ENCODE measurements around the gene MCM10.

The MCM10 gene

GRCh38 chr10:13219685-13220670 is 58.6 kb downstream of the MCM10 start:
- Histone ChIP-seq H3K27ac (ENCODE audit: low read length) (no peak overlapping the region), H3K9ac (ENCODE audit: low read length in 2 of 2) (no peak overlapping the region), H3K36me3 (ENCODE audit: control insufficient read depth in 2 of 2, insufficient read depth in 2 of 2, low read length in 2 of 2) (no peaks in the 10 kb centered on the region), H3K27me3 (ENCODE audit: control insufficient read depth in 1 of 2, insufficient read depth in 2 of 2, low read length in 2 of 2) (no peaks in the 10 kb centered on the region), H3K4me1 (ENCODE audit: control insufficient read depth, insufficient read depth, low read length) (no peaks in the 10 kb centered on the region), H3K4me3 (ENCODE audit: low read length in 2 of 2) (no peak overlapping the region), H3K9me3 (ENCODE audit: control insufficient read depth in 2 of 2, low read length in 2 of 2) (no peaks in the 10 kb centered on the region)

DNA sequence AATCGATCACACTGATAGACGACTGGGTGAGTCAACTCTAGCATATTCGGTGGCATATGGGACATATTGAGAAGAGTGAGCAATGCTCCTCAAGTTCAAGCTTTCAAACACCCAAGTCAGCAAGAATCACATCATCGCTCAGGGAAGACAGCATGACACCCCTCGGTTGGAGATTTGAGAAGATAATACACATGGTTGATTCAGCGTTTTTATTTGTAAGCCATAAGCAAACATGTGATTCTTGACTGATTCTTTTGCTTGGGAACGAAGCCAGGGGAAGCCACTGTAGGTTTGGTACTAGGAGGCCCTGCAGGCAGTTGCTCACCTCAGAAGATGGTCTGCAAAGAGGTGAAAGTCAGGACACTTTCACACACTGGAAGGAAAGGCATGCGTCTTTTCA is 60.2 kb downstream of the MCM10 start:
- no peak overlapping the region for H3K27ac ChIP-seq (ENCODE audit: low read length)
- no peak overlapping the region for H3K4me3 ChIP-seq (ENCODE audit: low read length in 2 of 2)
- H3K9me3 ChIP-seq (ENCODE audit: control insufficient read depth in 2 of 2, low read length in 2 of 2) = no peaks in the 10 kb centered on the region
- H3K36me3 ChIP-seq (ENCODE audit: control insufficient read depth in 2 of 2, insufficient read depth in 2 of 2, low read length in 2 of 2) = no peaks in the 10 kb centered on the region
- no peaks in the 10 kb centered on the region for H3K27me3 ChIP-seq (ENCODE audit: control insufficient read depth in 1 of 2, insufficient read depth in 2 of 2, low read length in 2 of 2)
- no peaks in the 10 kb centered on the region for H3K4me1 ChIP-seq (ENCODE audit: control insufficient read depth, insufficient read depth, low read length)
- H3K9ac ChIP-seq (ENCODE audit: low read length in 2 of 2) = no peak overlapping the region

DNA sequence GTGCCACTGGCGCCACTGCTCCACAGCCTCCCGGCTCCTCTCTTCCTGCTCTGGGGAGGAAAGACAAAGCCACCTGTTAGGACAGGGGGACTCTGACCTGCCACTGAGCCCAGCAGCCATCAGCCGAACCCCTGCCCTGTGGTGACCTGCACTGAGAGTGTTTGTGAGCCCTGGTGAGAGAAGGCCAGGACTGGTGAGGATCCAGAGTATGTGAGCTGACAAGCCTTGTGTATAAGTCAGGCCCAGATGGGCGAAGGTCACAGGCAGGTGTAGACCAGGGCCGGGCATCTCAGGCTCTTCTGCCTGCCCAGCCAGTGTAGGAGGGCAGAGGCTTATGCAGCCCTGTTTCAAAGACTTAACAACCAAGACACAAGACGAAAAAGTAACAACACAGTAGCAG is 60.8 kb downstream of the MCM10 start:
- Histone ChIP-seq H3K4me1 (ENCODE audit: control insufficient read depth, insufficient read depth, low read length) (no peaks in the 10 kb centered on the region), H3K27ac (ENCODE audit: low read length) (no peak overlapping the region), H3K4me3 (ENCODE audit: low read length in 2 of 2) (no peak overlapping the region), H3K9me3 (ENCODE audit: control insufficient read depth in 2 of 2, low read length in 2 of 2) (no peaks in the 10 kb centered on the region), H3K36me3 (ENCODE audit: control insufficient read depth in 2 of 2, insufficient read depth in 2 of 2, low read length in 2 of 2) (no peaks in the 10 kb centered on the region), H3K9ac (ENCODE audit: low read length in 2 of 2) (no peak overlapping the region), H3K27me3 (ENCODE audit: control insufficient read depth in 1 of 2, insufficient read depth in 2 of 2, low read length in 2 of 2) (no peaks in the 10 kb centered on the region)

- Histone ChIP-seq H3K4me1 (ENCODE audit: control insufficient read depth, insufficient read depth, low read length) (no peaks in the 10 kb centered on the region), H3K9ac (ENCODE audit: low read length in 2 of 2) (no peak overlapping the region), H3K9me3 (ENCODE audit: control insufficient read depth in 2 of 2, low read length in 2 of 2) (no peaks in the 10 kb centered on the region), H3K27me3 (ENCODE audit: control insufficient read depth in 1 of 2, insufficient read depth in 2 of 2, low read length in 2 of 2) (no peaks in the 10 kb centered on the region), H3K36me3 (ENCODE audit: control insufficient read depth in 2 of 2, insufficient read depth in 2 of 2, low read length in 2 of 2) (no peaks in the 10 kb centered on the region), H3K27ac (ENCODE audit: low read length) (no peak overlapping the region), H3K4me3 (ENCODE audit: low read length in 2 of 2) (no peak overlapping the region)
These were observed 61.2 kb downstream of the MCM10 start for GRCh38 chr10:13222566-13222965.

- Histone ChIP-seq H3K27ac (ENCODE audit: low read length) (no peak overlapping the region), H3K36me3 (ENCODE audit: control insufficient read depth in 2 of 2, insufficient read depth in 2 of 2, low read length in 2 of 2) (no peaks in the 10 kb centered on the region), H3K4me1 (ENCODE audit: control insufficient read depth, insufficient read depth, low read length) (no peaks in the 10 kb centered on the region), H3K27me3 (ENCODE audit: control insufficient read depth in 1 of 2, insufficient read depth in 2 of 2, low read length in 2 of 2) (no peaks in the 10 kb centered on the region), H3K9me3 (ENCODE audit: control insufficient read depth in 2 of 2, low read length in 2 of 2) (no peaks in the 10 kb centered on the region), H3K4me3 (ENCODE audit: low read length in 2 of 2) (no peak overlapping the region), H3K9ac (ENCODE audit: low read length in 2 of 2) (no peak overlapping the region)
These were observed 61.9 kb downstream of the MCM10 start for GRCh38 chr10:13223241-13223640.

- no peak overlapping the region for H3K27ac ChIP-seq (ENCODE audit: low read length)
- no peaks in the 10 kb centered on the region for H3K4me1 ChIP-seq (ENCODE audit: control insufficient read depth, insufficient read depth, low read length)
- H3K4me3 ChIP-seq (ENCODE audit: low read length in 2 of 2) = no peak overlapping the region
- no peaks in the 10 kb centered on the region for H3K36me3 ChIP-seq (ENCODE audit: control insufficient read depth in 2 of 2, insufficient read depth in 2 of 2, low read length in 2 of 2)
- no peaks in the 10 kb centered on the region for H3K27me3 ChIP-seq (ENCODE audit: control insufficient read depth in 1 of 2, insufficient read depth in 2 of 2, low read length in 2 of 2)
- H3K9ac ChIP-seq (ENCODE audit: low read length in 2 of 2) = no peak overlapping the region
- no peaks in the 10 kb centered on the region for H3K9me3 ChIP-seq (ENCODE audit: control insufficient read depth in 2 of 2, low read length in 2 of 2)
These were observed 63.0 kb downstream of the MCM10 start for GRCh38 chr10:13224210-13224995.

DNA sequence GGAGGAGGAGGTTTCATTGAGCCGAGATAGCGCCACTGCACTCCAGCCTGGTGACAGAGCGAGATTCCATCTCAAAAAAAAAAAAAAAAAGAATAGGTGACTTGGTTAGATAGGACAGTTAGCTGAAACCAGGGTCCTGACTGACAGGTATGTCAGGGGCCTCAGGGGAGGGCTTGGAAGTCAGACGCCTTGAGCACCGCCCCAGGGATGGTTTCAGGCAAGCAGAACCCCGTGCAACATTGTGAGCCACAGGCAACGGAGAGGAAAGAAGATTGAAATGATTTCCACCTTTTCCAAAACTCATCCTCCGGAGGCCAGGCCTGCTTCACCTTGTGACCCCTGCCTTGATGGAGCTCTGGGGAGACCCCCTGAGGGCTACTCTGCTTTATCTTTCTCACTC is 64.2 kb downstream of the MCM10 start:
- no peak overlapping the region for H3K27ac ChIP-seq (ENCODE audit: low read length)
- no peaks in the 10 kb centered on the region for H3K36me3 ChIP-seq (ENCODE audit: control insufficient read depth in 2 of 2, insufficient read depth in 2 of 2, low read length in 2 of 2)
- H3K4me1 ChIP-seq (ENCODE audit: control insufficient read depth, insufficient read depth, low read length) = no peaks in the 10 kb centered on the region
- no peaks in the 10 kb centered on the region for H3K27me3 ChIP-seq (ENCODE audit: control insufficient read depth in 1 of 2, insufficient read depth in 2 of 2, low read length in 2 of 2)
- H3K4me3 ChIP-seq (ENCODE audit: low read length in 2 of 2) = no peak overlapping the region
- H3K9me3 ChIP-seq (ENCODE audit: control insufficient read depth in 2 of 2, low read length in 2 of 2) = no peaks in the 10 kb centered on the region
- no peak overlapping the region for H3K9ac ChIP-seq (ENCODE audit: low read length in 2 of 2)

DNA sequence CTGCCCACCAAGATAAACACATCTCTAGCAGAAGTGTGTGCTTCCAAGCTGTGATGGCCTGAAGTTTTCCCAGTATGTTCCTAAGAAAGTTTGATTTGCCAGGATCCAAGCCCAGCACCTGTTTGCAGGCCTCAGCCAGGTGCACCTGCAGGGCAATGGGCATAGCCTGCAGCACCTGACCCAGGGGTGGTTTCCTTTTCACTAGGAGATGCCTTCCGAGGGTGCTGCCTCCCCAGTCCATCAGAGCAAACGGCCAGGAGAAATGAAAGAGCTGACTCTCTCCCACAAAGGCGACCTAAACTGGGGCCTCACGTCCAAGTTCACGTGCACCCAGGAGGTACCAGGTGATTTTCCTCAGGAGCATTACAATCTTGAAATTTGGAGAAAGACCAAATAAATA is 65.7 kb downstream of the MCM10 start:
- Histone ChIP-seq H3K4me3 (ENCODE audit: low read length in 2 of 2) (no peak overlapping the region), H3K9ac (ENCODE audit: low read length in 2 of 2) (no peak overlapping the region), H3K27ac (ENCODE audit: low read length) (no peak overlapping the region), H3K27me3 (ENCODE audit: control insufficient read depth in 1 of 2, insufficient read depth in 2 of 2, low read length in 2 of 2) (no peaks in the 10 kb centered on the region), H3K4me1 (ENCODE audit: control insufficient read depth, insufficient read depth, low read length) (no peaks in the 10 kb centered on the region), H3K36me3 (ENCODE audit: control insufficient read depth in 2 of 2, insufficient read depth in 2 of 2, low read length in 2 of 2) (no peaks in the 10 kb centered on the region), H3K9me3 (ENCODE audit: control insufficient read depth in 2 of 2, low read length in 2 of 2) (no peaks in the 10 kb centered on the region)

DNA sequence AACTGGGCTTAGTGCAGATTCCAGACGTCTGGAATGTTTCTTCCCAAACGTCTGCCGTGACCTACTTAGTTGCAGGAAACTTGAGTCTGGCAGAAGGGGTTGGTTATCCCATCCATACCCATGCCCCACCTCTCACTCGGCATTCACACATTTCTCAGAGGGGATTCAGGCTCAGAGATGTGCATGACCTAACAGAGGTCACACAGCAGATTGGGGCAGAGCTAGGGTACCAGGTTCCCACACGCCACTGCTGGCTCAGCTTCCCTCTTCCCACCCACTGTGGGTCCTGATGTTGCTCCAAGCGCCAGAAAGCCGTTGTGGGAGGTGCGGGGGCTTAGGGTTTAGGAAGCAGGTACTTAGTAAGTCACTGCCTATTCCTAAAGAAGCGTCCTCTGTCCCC is 69.8 kb downstream of the MCM10 start:
- Histone ChIP-seq H3K27ac (ENCODE audit: low read length) (no peak overlapping the region), H3K4me3 (ENCODE audit: low read length in 2 of 2) (no peak overlapping the region), H3K36me3 (ENCODE audit: control insufficient read depth in 2 of 2, insufficient read depth in 2 of 2, low read length in 2 of 2) (no peaks in the 10 kb centered on the region)

DNA sequence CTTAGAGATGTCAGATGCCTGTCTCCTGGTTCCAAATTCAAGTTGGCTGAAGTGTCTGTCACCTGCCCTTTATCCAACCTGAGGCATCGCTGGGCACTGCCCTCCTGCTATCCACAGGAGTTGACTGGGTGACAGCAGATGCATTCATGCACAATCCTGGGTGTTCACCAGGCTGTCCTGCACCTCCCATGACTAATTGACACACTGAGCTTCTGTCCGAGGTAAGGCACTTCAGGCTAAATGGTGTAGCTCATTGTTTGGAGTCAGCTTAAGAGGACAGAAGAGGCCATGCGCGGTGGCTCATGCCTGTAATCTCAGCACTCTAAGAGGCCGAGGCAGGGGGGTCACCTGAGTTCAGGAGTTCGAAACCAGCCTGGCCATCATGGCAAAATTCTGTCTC is 70.5 kb downstream of the MCM10 start:
- Histone ChIP-seq H3K27me3 (ENCODE audit: control insufficient read depth in 1 of 2, insufficient read depth in 2 of 2, low read length in 2 of 2) (peaks cover 5 to 6% of the 10 kb centered on the region in 2 donors), H3K4me1 (ENCODE audit: control insufficient read depth, insufficient read depth, low read length) (no peaks in the 10 kb centered on the region), H3K36me3 (ENCODE audit: control insufficient read depth in 2 of 2, insufficient read depth in 2 of 2, low read length in 2 of 2) (no peaks in the 10 kb centered on the region), H3K9ac (ENCODE audit: low read length in 2 of 2) (no peak overlapping the region), H3K27ac (ENCODE audit: low read length) (no peak overlapping the region), H3K4me3 (ENCODE audit: low read length in 2 of 2) (no peak overlapping the region), H3K9me3 (ENCODE audit: control insufficient read depth in 2 of 2, low read length in 2 of 2) (no peaks in the 10 kb centered on the region)

More for the DNA sequence above, 69.8 kb downstream of the MCM10 start:
- H3K9me3 ChIP-seq (ENCODE audit: control insufficient read depth in 2 of 2, low read length in 2 of 2) = no peaks in the 10 kb centered on the region
- peaks cover 5 to 6% of the 10 kb centered on the region in 2 donors for H3K27me3 ChIP-seq (ENCODE audit: control insufficient read depth in 1 of 2, insufficient read depth in 2 of 2, low read length in 2 of 2)
- H3K4me1 ChIP-seq (ENCODE audit: control insufficient read depth, insufficient read depth, low read length) = no peaks in the 10 kb centered on the region
- H3K9ac ChIP-seq (ENCODE audit: low read length in 2 of 2) = no peak overlapping the region

All from stomach smooth muscle (tissue), 2 donors.